Hepatocyte (in vitro differentiated cells): Measurements from ENCODE around the gene OTOA.

Experiments used
- CTCF ChIP-seq: fragments of 200-600 bp; sonication (generic); IDR thresholded peaks from 2 replicates; pipeline ENCODE4 v1.5.1; 2016; ENCODE audit warnings: antibody characterized with exemption, mild to moderate bottlenecking; ENCODE audit not compliant: poor library complexity
- EZH2 ChIP-seq: fragments of 200-600 bp; sonication (generic); IDR thresholded peaks from 2 replicates; pipeline ENCODE4 v1.6.1; 2016; ENCODE audit warnings: antibody characterized with exemption, mild to moderate bottlenecking, borderline replicate concordance

DNA sequence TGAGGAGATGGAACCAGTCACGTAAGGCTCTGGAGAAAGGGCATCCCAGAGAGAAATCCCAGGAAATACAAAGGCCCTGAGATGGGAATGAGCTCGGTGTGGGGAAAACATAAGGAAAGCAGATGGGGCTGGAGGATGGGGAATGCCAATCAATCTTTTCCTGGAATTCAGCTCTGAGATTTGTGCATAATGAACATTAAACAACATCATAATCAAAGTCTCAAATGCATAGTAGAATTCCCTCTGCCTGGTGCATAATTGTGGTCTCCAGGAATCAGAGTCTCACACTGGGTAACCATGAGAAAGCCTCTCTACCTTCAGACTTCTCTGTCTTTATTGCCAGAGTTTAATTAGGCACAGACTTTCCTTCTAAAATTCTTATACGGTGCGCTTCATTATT lies 30.8 kb downstream of the OTOA start:
- TF ChIP-seq CTCF (no peak), EZH2 (no peak)
